GM18502 (cell line): ENCODE measurements around the gene AHCY.
"Not testable (repeated sequence)": the region's sequence is repeated elsewhere in the genome, so short reads cannot be mapped to it uniquely, and the experiment has no call there.

Experiments
- ATAC-seq: cut with Tn5 transposase; IDR thresholded peaks from one replicate; pipeline ENCODE4 v1.9.1; 2021; ENCODE audit warnings: mild to moderate bottlenecking; ENCODE audit not compliant: unreplicated experiment, poor library complexity

AHCY gene

GRCh38 chr20:34302723-34303533 is at the start of gene AHCY:
AHCY (minus strand) TSS chr20:34303355; CDS start chr20:34303270, 85 bp downstream.
- ATAC-seq: peak; percentile 89

GRCh38 chr20:34350095-34350494 is 46.9 kb upstream of the AHCY start:
- ATAC-seq: no peak

- ATAC-seq: no peak
Observed at GRCh38 chr20:34347571-34347970, 44.4 kb upstream of the AHCY start.

- not testable (repeated sequence) for ATAC-seq
Observed at GRCh38 chr20:34346533-34346865, 43.3 kb upstream of the AHCY start.

- not testable (repeated sequence) for ATAC-seq
Observed at GRCh38 chr20:34345839-34346532, 42.8 kb upstream of the AHCY start.

- no peak for ATAC-seq
Observed at GRCh38 chr20:34345402-34345736, 42.2 kb upstream of the AHCY start.

GRCh38 chr20:34344238-34344637 is 41.1 kb upstream of the AHCY start:
- ATAC-seq: no peak

- ATAC-seq: no peak
Observed at GRCh38 chr20:34343458-34344211, 40.5 kb upstream of the AHCY start.

- not testable (repeated sequence) for ATAC-seq
Observed at GRCh38 chr20:34341199-34341598, 38.0 kb upstream of the AHCY start.

- not testable (repeated sequence) for ATAC-seq
Observed at GRCh38 chr20:34340726-34341125, 37.6 kb upstream of the AHCY start.

- ATAC-seq: peak; percentile 56
Observed at GRCh38 chr20:34337982-34338726, 35.0 kb upstream of the AHCY start.

- no peak for ATAC-seq
Observed at GRCh38 chr20:34337544-34337943, 34.4 kb upstream of the AHCY start.

GRCh38 chr20:34334654-34335407 is 31.7 kb upstream of the AHCY start:
- no peak for ATAC-seq

GRCh38 chr20:34333786-34334185 is 30.6 kb upstream of the AHCY start:
- ATAC-seq: no peak

- ATAC-seq: no peak
Observed at GRCh38 chr20:34332262-34332920, 29.2 kb upstream of the AHCY start.

GRCh38 chr20:34331838-34332237 is 28.7 kb upstream of the AHCY start:
- ATAC-seq: no peak

- not testable (repeated sequence) for ATAC-seq
Observed at GRCh38 chr20:34330861-34331544, 27.8 kb upstream of the AHCY start.

GRCh38 chr20:34328928-34329677 is 25.9 kb upstream of the AHCY start:
- no peak for ATAC-seq
